ENCODE results near the gene OPHN1.

GRCh38 chrX:68440940-68441339, 7.6 kb upstream of the OPHN1 start:
- TF ChIP-seq GATA2 (IDR thresholded peaks at IDR 0.05; ENCODE audit: low read depth, low read length) = no peak
- TF ChIP-seq GATA3 (IDR thresholded peaks at IDR 0.05; ENCODE audit: low read depth, low read length) = no peak

Measured in SH-SY5Y (cell line).